GM21619 (cell line): ENCODE measurements around the gene COA6.
A peak's percentile ranks its signal among the peaks of the same experiment; 100 is the strongest.
"Not testable (repeated sequence)": the region's sequence is repeated elsewhere in the genome, so short reads cannot be mapped to it uniquely, and the experiment has no call there.

Experiments
- ATAC-seq: cut with Tn5 transposase; IDR thresholded peaks from one replicate; pipeline ENCODE4 v1.9.1; 2021; ENCODE audit not compliant: unreplicated experiment

COA6 gene

GRCh38 chr1:234369033-234369430, 4.2 kb upstream of the COA6 start:
- ATAC-seq, result no peak

- no peak for ATAC-seq
These were observed 3.5 kb upstream of the COA6 start for GRCh38 chr1:234369784-234370183.

- ATAC-seq, result no peak
These were observed 1.8 kb upstream of the COA6 start for GRCh38 chr1:234371414-234371813.

GRCh38 chr1:234372011-234372757, 1.1 kb upstream of the COA6 start:
- ATAC-seq, result no peak

GRCh38 chr1:234373959-234374254, 651 bp downstream of the COA6 start:
- peak; percentile 18 for ATAC-seq

GRCh38 chr1:234375672-234376071, 2.4 kb downstream of the COA6 start:
- no peak for ATAC-seq

GRCh38 chr1:234379591-234380109, 6.4 kb downstream of the COA6 start:
- not testable (repeated sequence) for ATAC-seq

GRCh38 chr1:234381699-234382555, 8.7 kb downstream of the COA6 start:
- ATAC-seq, result no peak

- ATAC-seq, result no peak
These were observed 12.9 kb downstream of the COA6 start for GRCh38 chr1:234386122-234386521.

GRCh38 chr1:234388094-234388493, 14.8 kb downstream of the COA6 start:
- ATAC-seq, result no peak

- no peak for ATAC-seq
These were observed 19.9 kb downstream of the COA6 start for GRCh38 chr1:234393190-234393589.

- no peak for ATAC-seq
These were observed 22.0 kb downstream of the COA6 start for GRCh38 chr1:234395297-234395696.

- ATAC-seq, result no peak
These were observed 22.8 kb downstream of the COA6 start for GRCh38 chr1:234396092-234396491.

- ATAC-seq, result no peak
These were observed 23.6 kb downstream of the COA6 start for GRCh38 chr1:234396871-234397270.

- ATAC-seq, result no peak
These were observed 24.5 kb downstream of the COA6 start for GRCh38 chr1:234397732-234398131.

- ATAC-seq, result peak; percentile 46
These were observed 25.7 kb downstream of the COA6 start for GRCh38 chr1:234398849-234399381.

GRCh38 chr1:234399515-234399914, 26.3 kb downstream of the COA6 start:
- ATAC-seq, result not testable (repeated sequence)

- ATAC-seq, result peak; percentile 49
These were observed 27.5 kb downstream of the COA6 start for GRCh38 chr1:234400773-234401172.

GRCh38 chr1:234401658-234402057, 28.4 kb downstream of the COA6 start:
- no peak for ATAC-seq

- no peak for ATAC-seq
These were observed 29.7 kb downstream of the COA6 start for GRCh38 chr1:234402939-234403338.

GRCh38 chr1:234405676-234406075, 32.4 kb downstream of the COA6 start:
- no peak for ATAC-seq

- no peak for ATAC-seq
These were observed 33.6 kb downstream of the COA6 start for GRCh38 chr1:234406871-234407270.
